ENCODE data around the gene SOX21. TPM values are rescaled to one million over a fixed set of nuclear protein-coding genes. Genes with fewer than 3 reads are reported as not detected.
A peak's percentile ranks its signal among the peaks of the same experiment; 100 is the strongest.

Gene SOX21
- total and polyA plus RNA-seq, 9 donors: 0.04 to 2.5 (median 0.07) TPM; not detected in 5

DNA sequence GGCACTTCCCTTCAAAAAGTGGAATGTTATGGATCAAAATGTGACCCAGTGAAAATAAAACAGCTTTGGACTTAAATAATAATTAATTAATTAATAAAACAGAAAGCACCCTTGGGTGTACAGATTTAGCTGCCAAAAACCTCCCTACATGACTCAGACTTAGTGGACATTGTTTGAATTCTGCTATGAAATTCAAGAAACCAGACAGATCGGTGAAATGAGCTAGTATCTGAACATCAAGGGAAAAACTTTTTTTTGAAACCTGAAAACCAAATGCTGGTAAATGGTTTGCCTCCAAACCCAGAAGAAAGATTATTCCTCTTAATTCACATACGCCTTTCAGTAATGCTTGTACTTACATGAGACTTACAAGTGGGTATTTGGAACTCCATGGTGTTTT is 33.5 kb downstream of the SOX21 start:
- H3K4me3 ChIP-seq (ENCODE audit: low read length): no peak overlapping the region
- no CpG with 5 or more reads among the region's 2 CpGs for WGBS (ENCODE audit: insufficient coverage)
- H3K4me1 ChIP-seq (ENCODE audit: control insufficient read depth, insufficient read depth, low read length): peaks cover 2% of the 10 kb centered on the region
- H3K27ac ChIP-seq (ENCODE audit: low read length): no peak overlapping the region
- peaks cover 7% of the 10 kb centered on the region for H3K27me3 ChIP-seq (ENCODE audit: control insufficient read depth, insufficient read depth, low read length)
- DNase-seq: no peak
- no peaks in the 10 kb centered on the region for H3K9me3 ChIP-seq (replicated peaks; ENCODE audit: control insufficient read depth, low read depth, low read length)
- H3K36me3 ChIP-seq (ENCODE audit: control insufficient read depth, insufficient read depth, low read length): no peaks in the 10 kb centered on the region

DNA sequence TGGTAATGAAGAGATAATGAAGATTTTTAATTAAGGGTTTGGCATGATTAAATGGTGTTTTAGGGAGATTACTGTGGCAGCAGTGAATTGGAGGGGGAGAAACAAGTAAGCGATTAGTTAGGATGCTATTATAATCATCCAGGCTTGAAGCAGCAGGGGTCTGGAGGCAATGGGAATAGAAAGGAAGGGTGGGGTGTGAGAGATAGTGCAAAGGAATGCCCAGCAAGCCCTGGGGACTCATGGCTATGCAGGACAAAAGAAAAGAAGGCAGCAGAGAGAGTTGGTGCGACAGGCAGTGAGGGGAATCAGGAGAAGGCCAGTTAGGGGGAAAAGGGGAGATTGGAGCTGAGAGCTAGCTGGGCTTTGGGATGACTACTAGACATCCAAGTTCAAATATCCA is 34.5 kb downstream of the SOX21 start:
- Histone ChIP-seq H3K27me3 (ENCODE audit: control insufficient read depth, insufficient read depth, low read length) (peaks cover 5% of the 10 kb centered on the region), H3K9me3 (replicated peaks; ENCODE audit: control insufficient read depth, low read depth, low read length) (no peaks in the 10 kb centered on the region), H3K27ac (ENCODE audit: low read length) (no peak overlapping the region), H3K4me1 (ENCODE audit: control insufficient read depth, insufficient read depth, low read length) (no peaks in the 10 kb centered on the region), H3K4me3 (ENCODE audit: low read length) (no peak overlapping the region), H3K36me3 (ENCODE audit: control insufficient read depth, insufficient read depth, low read length) (no peaks in the 10 kb centered on the region)
- no peak for DNase-seq
- 100% methylated on average over 1 of the region's 2 CpGs for WGBS (ENCODE audit: insufficient coverage)

DNA sequence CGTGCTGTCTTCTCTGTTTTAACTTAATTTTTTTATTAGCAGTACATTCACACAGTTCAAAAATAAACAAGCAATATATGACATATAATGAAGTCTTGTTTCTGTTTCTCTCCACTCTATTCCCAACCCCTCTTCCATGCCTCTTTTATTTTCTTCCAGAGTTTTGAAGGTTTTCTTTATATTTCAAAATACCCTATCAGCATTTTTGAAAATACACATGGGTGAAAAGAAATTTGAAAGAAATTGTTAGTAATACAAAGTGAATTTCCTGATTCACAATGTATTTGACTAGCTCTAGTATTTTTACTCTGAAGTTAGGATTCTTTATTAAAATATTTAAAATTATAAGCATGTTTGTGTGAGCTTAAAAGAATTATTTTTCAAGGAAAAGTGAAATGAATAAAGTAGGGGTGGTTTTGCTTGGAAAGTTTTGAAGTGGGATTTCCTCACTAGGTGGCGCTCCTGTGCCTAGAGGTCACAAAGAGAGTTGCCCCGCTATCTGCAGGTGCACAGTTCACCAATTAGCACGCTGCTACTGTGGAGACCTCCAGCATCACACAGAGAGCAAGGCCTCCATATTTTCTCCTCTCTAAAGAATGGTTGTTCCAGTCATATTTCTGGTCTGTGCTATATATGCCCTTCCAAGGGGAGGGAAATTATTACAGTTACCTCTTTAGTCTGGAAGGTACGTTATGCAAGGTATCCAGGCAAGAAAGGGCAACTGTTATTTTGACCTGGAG is 37.6 kb downstream of the SOX21 start:
- no peaks in the 10 kb centered on the region for H3K36me3 ChIP-seq (ENCODE audit: control insufficient read depth, insufficient read depth, low read length)
- H3K27ac ChIP-seq (ENCODE audit: low read length): no peak overlapping the region
- peak; percentile 26 for DNase-seq
- H3K4me1 ChIP-seq (ENCODE audit: control insufficient read depth, insufficient read depth, low read length): no peaks in the 10 kb centered on the region
- H3K27me3 ChIP-seq (ENCODE audit: control insufficient read depth, insufficient read depth, low read length): peaks cover 5% of the 10 kb centered on the region
- no peaks in the 10 kb centered on the region for H3K9me3 ChIP-seq (replicated peaks; ENCODE audit: control insufficient read depth, low read depth, low read length)
- H3K4me3 ChIP-seq (ENCODE audit: low read length): no peak overlapping the region
- 0% methylated on average over 1 of the region's 5 CpGs for WGBS (ENCODE audit: insufficient coverage)

DNA sequence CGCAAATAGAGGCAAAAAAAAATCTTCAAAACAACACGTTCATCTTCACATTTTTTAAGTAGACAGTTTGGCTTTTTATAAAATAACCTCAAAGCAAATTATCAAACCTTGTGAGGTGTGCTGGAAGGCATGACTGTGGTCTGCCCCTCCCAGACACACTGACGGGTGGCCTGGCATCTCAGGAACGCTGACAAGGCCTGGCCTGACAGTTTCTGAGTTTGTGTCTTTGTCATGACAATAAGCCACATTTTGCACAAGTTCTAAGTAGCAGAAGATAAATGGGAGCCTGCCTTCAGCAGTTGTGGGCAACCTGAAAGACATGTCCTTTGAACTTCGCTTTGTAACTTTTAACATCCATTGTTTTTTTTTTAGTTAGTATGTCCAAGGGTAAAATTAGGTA is 38.5 kb downstream of the SOX21 start:
- no peak for DNase-seq
- WGBS (ENCODE audit: insufficient coverage): 33% methylated on average over 1 of the region's 5 CpGs
- H3K27me3 ChIP-seq (ENCODE audit: control insufficient read depth, insufficient read depth, low read length): peaks cover 5% of the 10 kb centered on the region
- H3K4me1 ChIP-seq (ENCODE audit: control insufficient read depth, insufficient read depth, low read length): no peaks in the 10 kb centered on the region
- no peaks in the 10 kb centered on the region for H3K36me3 ChIP-seq (ENCODE audit: control insufficient read depth, insufficient read depth, low read length)
- no peak overlapping the region for H3K27ac ChIP-seq (ENCODE audit: low read length)
- no peaks in the 10 kb centered on the region for H3K9me3 ChIP-seq (replicated peaks; ENCODE audit: control insufficient read depth, low read depth, low read length)
- no peak overlapping the region for H3K4me3 ChIP-seq (ENCODE audit: low read length)

DNA sequence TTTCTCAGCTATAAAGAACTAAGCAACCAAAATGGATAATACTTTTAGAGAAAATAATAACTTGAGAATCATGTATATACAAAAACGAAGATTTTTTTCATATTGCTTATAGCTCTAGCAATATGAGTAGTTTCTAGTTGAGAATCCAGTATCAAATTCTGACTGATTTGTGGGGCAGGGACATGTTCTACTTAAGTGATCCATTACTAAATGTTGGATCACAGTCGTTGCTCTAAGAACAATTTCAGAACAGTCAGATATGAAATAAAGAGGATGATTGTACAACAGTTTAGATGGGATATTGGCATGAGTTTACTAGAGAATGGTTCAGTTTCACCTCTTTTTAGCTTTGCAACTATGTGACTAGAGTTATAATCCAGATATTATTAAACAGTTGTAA is 39.9 kb downstream of the SOX21 start:
- H3K9me3 ChIP-seq (replicated peaks; ENCODE audit: control insufficient read depth, low read depth, low read length): no peaks in the 10 kb centered on the region
- H3K27me3 ChIP-seq (ENCODE audit: control insufficient read depth, insufficient read depth, low read length): peaks cover 2% of the 10 kb centered on the region
- no peak for DNase-seq
- H3K4me3 ChIP-seq (ENCODE audit: low read length): no peak overlapping the region
- H3K36me3 ChIP-seq (ENCODE audit: control insufficient read depth, insufficient read depth, low read length): no peaks in the 10 kb centered on the region
- H3K27ac ChIP-seq (ENCODE audit: low read length): no peak overlapping the region
- WGBS (ENCODE audit: insufficient coverage): no CpG with 5 or more reads among the region's 2 CpGs
- no peaks in the 10 kb centered on the region for H3K4me1 ChIP-seq (ENCODE audit: control insufficient read depth, insufficient read depth, low read length)

DNA sequence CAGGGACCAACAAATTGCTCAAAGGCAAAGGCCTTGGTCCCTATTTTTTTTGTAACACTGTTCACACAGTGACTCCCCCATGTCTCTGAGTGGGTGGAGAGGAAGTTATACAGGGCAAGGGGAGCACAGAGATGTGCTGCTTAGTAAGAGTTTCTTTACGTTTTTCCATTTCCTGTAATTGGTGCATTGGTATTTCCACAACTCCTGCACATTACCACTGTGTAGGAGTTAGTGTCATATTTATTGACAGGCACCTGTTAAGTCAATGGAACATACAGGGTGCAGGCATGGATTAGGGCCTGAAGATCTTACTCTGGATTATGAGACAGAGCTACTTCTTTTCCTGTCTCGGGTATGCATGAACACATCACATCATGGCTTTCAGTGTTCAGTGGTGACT is 45.2 kb downstream of the SOX21 start:
- no peaks in the 10 kb centered on the region for H3K36me3 ChIP-seq (ENCODE audit: control insufficient read depth, insufficient read depth, low read length)
- peaks cover 7% of the 10 kb centered on the region for H3K27me3 ChIP-seq (ENCODE audit: control insufficient read depth, insufficient read depth, low read length)
- WGBS (ENCODE audit: insufficient coverage): no CpG with 5 or more reads among the region's 2 CpGs
- no peaks in the 10 kb centered on the region for H3K9me3 ChIP-seq (replicated peaks; ENCODE audit: control insufficient read depth, low read depth, low read length)
- H3K4me1 ChIP-seq (ENCODE audit: control insufficient read depth, insufficient read depth, low read length): no peaks in the 10 kb centered on the region
- no peak for DNase-seq
- no peak overlapping the region for H3K27ac ChIP-seq (ENCODE audit: low read length)
- no peak overlapping the region for H3K4me3 ChIP-seq (ENCODE audit: low read length)

DNA sequence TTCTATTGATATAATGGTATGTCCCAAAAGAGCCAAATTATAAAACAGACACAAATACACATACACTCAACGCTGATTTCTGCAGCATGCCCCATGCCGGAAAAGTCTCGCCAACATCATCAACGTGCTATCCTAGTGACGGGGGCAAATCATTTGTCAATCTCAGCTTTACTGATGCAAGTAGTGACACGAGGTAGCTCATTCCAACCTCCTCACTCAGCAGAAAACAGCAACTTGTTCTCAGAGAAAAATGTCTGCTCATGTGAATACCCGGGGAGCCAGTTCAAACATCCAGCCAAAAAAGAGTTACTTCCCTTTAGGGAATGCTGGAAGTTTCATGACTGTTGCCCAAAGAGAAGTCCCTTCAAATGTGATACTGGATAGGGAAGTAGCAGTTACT is 46.3 kb downstream of the SOX21 start:
- DNase-seq: no peak
- peaks cover 8% of the 10 kb centered on the region for H3K27me3 ChIP-seq (ENCODE audit: control insufficient read depth, insufficient read depth, low read length)
- WGBS (ENCODE audit: insufficient coverage): 86% methylated on average over 6 of the region's 7 CpGs

DNA sequence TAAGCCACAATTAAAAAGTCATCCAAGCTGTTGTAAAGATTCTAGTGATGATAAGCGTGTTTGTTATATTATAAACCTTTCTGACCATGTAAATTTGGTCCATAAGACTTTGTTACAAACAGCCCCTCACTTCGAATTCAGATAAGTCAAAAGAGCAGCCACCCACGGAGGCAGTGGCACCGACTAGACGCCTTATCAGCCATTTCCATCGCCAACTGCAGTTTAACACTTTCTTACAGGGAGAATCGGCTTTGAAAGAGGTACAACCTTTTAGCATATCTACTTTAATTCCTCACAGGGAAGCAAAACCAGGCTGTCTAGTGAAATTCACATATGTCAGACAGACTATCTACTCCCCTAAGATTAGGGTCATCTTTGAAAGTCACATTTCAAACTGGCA is 47.5 kb downstream of the SOX21 start:
- peaks cover 11% of the 10 kb centered on the region for H3K27me3 ChIP-seq (ENCODE audit: control insufficient read depth, insufficient read depth, low read length)

More for the DNA sequence above, 46.3 kb downstream of the SOX21 start:
- Histone ChIP-seq H3K4me3 (ENCODE audit: low read length) (no peak overlapping the region), H3K9me3 (replicated peaks; ENCODE audit: control insufficient read depth, low read depth, low read length) (no peaks in the 10 kb centered on the region), H3K4me1 (ENCODE audit: control insufficient read depth, insufficient read depth, low read length) (no peaks in the 10 kb centered on the region), H3K36me3 (ENCODE audit: control insufficient read depth, insufficient read depth, low read length) (no peaks in the 10 kb centered on the region), H3K27ac (ENCODE audit: low read length) (no peak overlapping the region)

DNA sequence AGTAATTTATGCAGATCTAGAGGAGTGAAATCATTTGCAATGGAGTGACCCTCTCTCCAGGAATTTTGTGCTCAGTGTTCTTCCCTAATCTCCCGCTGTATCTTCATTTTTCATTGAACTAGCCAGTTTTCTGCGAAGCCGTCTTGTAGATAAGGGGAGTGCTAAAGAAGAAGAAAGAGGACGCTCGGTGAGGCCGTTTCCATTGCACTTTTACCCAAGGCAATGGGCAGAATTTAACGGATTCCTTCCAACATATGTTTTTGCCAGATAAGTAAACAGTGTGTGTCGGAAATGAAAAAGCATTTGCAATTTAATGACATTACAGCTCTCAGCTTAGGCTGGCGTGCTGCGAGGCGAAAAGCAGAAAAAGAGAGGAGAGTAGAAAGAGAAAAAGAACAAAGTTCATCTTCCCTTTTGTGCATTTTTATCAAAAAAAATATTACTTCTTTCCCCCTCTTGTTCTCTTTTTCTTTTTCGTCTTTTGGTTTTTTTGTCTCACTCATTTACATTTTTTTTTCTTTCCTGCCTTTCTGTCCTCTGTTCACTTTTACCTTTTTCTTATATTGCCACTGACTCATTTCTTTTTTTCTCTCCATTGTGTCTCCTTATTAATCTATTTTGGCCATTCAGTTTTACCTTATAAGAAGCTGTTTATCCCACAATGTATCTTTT is 49.9 kb downstream of the SOX21 start:
- Histone ChIP-seq H3K27ac (ENCODE audit: low read length) (no peak overlapping the region), H3K36me3 (ENCODE audit: control insufficient read depth, insufficient read depth, low read length) (no peaks in the 10 kb centered on the region), H3K4me1 (ENCODE audit: control insufficient read depth, insufficient read depth, low read length) (no peaks in the 10 kb centered on the region), H3K27me3 (ENCODE audit: control insufficient read depth, insufficient read depth, low read length) (peaks cover 11% of the 10 kb centered on the region), H3K9me3 (replicated peaks; ENCODE audit: control insufficient read depth, low read depth, low read length) (no peaks in the 10 kb centered on the region), H3K4me3 (ENCODE audit: low read length) (no peak overlapping the region)
- no peak for DNase-seq
- 12% methylated on average over 4 of the region's 12 CpGs for WGBS (ENCODE audit: insufficient coverage)

More for the DNA sequence above, 47.5 kb downstream of the SOX21 start:
- H3K9me3 ChIP-seq (replicated peaks; ENCODE audit: control insufficient read depth, low read depth, low read length): no peaks in the 10 kb centered on the region
- no peaks in the 10 kb centered on the region for H3K4me1 ChIP-seq (ENCODE audit: control insufficient read depth, insufficient read depth, low read length)
- no peak overlapping the region for H3K27ac ChIP-seq (ENCODE audit: low read length)
- 52% methylated on average over 6 of the region's 7 CpGs for WGBS (ENCODE audit: insufficient coverage)
- DNase-seq: no peak
- H3K4me3 ChIP-seq (ENCODE audit: low read length): no peak overlapping the region
- no peaks in the 10 kb centered on the region for H3K36me3 ChIP-seq (ENCODE audit: control insufficient read depth, insufficient read depth, low read length)

DNA sequence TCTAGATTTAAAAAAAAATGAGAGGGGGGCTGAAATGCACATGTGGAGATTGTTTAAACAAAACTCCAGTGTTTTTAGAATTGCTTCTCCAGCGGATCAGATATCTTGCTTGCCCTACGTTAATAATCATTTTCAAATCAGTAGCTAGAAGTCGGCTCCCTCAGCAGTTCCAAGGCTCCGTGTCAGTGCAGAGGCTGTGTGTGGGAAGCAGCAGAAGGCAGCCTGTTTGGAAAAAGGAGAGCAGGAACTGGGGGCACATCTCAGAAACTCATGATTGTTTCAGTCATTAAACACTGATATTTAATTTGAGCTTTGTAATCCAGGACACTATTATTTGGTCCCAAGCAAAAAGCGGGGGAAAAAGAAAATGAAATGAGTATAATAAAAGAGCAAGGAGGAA is 50.9 kb downstream of the SOX21 start:
- Histone ChIP-seq H3K27ac (ENCODE audit: low read length) (no peak overlapping the region), H3K4me3 (ENCODE audit: low read length) (no peak overlapping the region), H3K9me3 (replicated peaks; ENCODE audit: control insufficient read depth, low read depth, low read length) (no peaks in the 10 kb centered on the region), H3K36me3 (ENCODE audit: control insufficient read depth, insufficient read depth, low read length) (no peaks in the 10 kb centered on the region), H3K27me3 (ENCODE audit: control insufficient read depth, insufficient read depth, low read length) (peaks cover 11% of the 10 kb centered on the region), H3K4me1 (ENCODE audit: control insufficient read depth, insufficient read depth, low read length) (no peaks in the 10 kb centered on the region)
- DNase-seq: no peak
- 40% methylated on average over 1 of the region's 5 CpGs for WGBS (ENCODE audit: insufficient coverage)

Measured in muscle of leg (tissue), 11 donors.